ENCODE results near the gene FER. TPM values are rescaled to one million over a fixed set of nuclear protein-coding genes. Genes with fewer than 3 reads are reported as not detected.

FER gene
- polyA plus RNA-seq, 1 of the 3 experiments (the other 2 are of a cell fraction) = 1.8 TPM

DNA sequence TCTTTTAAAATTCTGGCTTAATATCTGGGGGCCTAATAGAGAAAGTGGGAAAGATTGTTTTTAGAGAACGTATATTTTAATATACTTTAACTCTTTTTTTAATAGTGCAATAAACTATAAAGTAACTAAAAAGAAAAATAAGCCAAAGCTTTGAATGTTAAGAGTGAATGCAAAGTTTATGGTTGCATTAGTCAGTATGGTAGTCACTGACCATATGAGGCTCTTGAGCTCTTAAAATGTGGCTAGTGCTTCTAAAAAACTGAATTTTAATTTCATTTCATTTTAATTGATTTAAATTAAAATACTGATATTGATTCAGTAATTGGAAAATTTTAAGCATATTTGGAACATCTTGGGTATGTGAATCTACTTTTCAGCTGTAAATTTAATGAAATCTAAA, 351.4 kb downstream of the FER start (continued):
- TF ChIP-seq, protein P1, sequence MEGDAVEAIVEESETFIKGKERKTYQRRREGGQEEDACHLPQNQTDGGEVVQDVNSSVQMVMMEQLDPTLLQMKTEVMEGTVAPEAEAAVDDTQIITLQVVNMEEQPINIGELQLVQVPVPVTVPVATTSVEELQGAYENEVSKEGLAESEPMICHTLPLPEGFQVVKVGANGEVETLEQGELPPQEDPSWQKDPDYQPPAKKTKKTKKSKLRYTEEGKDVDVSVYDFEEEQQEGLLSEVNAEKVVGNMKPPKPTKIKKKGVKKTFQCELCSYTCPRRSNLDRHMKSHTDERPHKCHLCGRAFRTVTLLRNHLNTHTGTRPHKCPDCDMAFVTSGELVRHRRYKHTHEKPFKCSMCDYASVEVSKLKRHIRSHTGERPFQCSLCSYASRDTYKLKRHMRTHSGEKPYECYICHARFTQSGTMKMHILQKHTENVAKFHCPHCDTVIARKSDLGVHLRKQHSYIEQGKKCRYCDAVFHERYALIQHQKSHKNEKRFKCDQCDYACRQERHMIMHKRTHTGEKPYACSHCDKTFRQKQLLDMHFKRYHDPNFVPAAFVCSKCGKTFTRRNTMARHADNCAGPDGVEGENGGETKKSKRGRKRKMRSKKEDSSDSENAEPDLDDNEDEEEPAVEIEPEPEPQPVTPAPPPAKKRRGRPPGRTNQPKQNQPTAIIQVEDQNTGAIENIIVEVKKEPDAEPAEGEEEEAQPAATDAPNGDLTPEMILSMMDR (IDR thresholded peaks at IDR 0.05) = no peak
- TF ChIP-seq RCOR1 (IDR thresholded peaks at IDR 0.05; ENCODE audit: low read length) (no peak), ELF1 (IDR thresholded peaks at IDR 0.05) (no peak)

DNA sequence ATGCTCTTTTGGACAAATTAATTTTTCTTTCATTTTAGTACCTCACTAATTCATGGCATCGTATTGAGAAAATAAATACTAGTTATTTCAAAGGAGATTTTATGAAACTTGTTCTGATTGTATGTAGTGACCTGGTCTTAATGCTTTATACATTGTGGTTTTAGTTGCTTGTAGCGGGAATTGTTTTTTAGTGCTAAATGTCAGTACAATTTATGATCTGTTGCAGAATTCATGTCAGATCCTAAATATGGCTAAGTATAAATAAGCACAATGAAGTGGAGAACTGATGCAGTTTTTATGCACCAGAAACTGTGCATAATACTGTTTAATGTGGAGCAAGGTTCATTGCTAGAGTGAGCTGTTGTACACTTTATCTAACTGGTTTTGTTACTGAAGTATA, 353.3 kb downstream of the FER start:
- no peak overlapping the region for H3K4me2 ChIP-seq
- no peaks in the 10 kb centered on the region for H3K9me2 ChIP-seq
- peaks cover 0 to 8% of the 10 kb centered on the region in 2 experiments for H3K36me3 ChIP-seq (replicated peaks in 1 of 2; ENCODE audit: control insufficient read depth in 1 of 2, insufficient read depth in 2 of 2, low read length in 1 of 2)
- no peak for TF ChIP-seq MXI1 (IDR thresholded peaks at IDR 0.05; ENCODE audit: low read depth, low read length)
- no peak for TF ChIP-seq SMC3 (IDR thresholded peaks at IDR 0.05; ENCODE audit: low read depth, low read length)
- TF ChIP-seq, protein P2, sequence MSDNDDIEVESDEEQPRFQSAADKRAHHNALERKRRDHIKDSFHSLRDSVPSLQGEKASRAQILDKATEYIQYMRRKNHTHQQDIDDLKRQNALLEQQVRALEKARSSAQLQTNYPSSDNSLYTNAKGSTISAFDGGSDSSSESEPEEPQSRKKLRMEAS (IDR thresholded peaks at IDR 0.05; ENCODE audit: low read depth) = no peak
- TF ChIP-seq TCF12 (IDR thresholded peaks at IDR 0.05) = no peak
- TF ChIP-seq GATA2 (CRISPR knock-in tag; IDR thresholded peaks at IDR 0.05) = no peak
- ChIA-PET CTCF (interaction anchor here (0.8 kb wide), 1 partner anchor 18 kb away, joined by 3 read pairs; no protein-coding TSS in a partner anchor), POLR2A (no interaction called here)
- no peaks in the 10 kb centered on the region for H4K20me1 ChIP-seq (ENCODE audit: insufficient read depth)
- H3K9me3 ChIP-seq = no peaks in the 10 kb centered on the region
- no peak overlapping the region for H3K9ac ChIP-seq
- peaks cover 18% of the 10 kb centered on the region for H3F3A ChIP-seq (replicated peaks; ENCODE audit: insufficient read depth)
- WGBS (ENCODE audit: low lambda C conversion rate) = 96% methylated on average over 2 of the region's 2 CpGs
- H3K27me3 ChIP-seq (ENCODE audit: insufficient read depth) = no peaks in the 10 kb centered on the region
- H3K79me2 ChIP-seq (ENCODE audit: insufficient read depth) = no peaks in the 10 kb centered on the region; the same call in 1 of the 2 replicates
- no peak for DNase-seq
- H3K4me1 ChIP-seq (ENCODE audit: control insufficient read depth in 1 of 2, insufficient read depth in 2 of 2, low read depth in 1 of 2, low read length in 1 of 2) = peaks cover under 1 to 2% of the 10 kb centered on the region in 2 experiments; a peak in 2 of 4 replicates
- no peak overlapping the region for H2AFZ ChIP-seq (ENCODE audit: low read depth)
- H3K4me3 ChIP-seq (ENCODE audit: low read depth in 2 of 2, low read length in 1 of 2) = no peak overlapping the region
- H3K27ac ChIP-seq (ENCODE audit: low read depth in 2 of 2, low read length in 1 of 2) = no peak overlapping the region

DNA sequence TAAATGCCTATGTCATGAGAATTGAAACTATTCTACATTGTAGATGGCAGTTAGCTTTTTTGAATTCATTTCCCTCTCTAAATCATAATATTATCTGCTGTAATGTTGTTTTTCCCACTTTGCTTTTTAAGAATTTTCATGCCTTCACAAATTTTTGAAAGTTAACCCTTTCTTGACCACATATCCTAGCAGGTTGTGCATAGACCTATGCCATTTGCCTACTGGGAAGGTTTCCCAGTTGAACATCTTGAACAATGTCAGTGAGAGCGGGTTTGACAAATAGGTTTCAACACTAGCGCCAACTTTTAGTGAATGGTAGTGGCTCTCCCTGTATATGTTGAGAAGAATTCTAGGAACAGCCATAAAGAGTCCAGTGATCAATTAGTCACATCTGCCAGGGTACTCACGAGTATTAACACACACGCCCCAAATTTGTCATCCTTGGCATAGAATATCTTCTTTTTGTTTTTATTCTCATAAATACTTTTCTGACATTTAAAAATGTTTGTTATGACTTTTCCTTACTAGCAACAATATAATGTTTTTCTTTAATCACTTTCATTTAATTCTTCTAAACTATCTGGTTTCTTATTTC, 354.5 kb downstream of the FER start:
- Histone ChIP-seq H3K27ac (ENCODE audit: low read depth in 2 of 2, low read length in 1 of 2) (no peak overlapping the region), H3K36me3 (replicated peaks in 1 of 2; ENCODE audit: control insufficient read depth in 1 of 2, insufficient read depth in 2 of 2, low read length in 1 of 2) (peaks cover 0 to 8% of the 10 kb centered on the region in 2 experiments), H3K4me1 (ENCODE audit: control insufficient read depth in 1 of 2, insufficient read depth in 2 of 2, low read depth in 1 of 2, low read length in 1 of 2) (peaks cover 10 to 12% of the 10 kb centered on the region in 2 experiments; a peak in 2 of 4 replicates), H3K9me3 (no peaks in the 10 kb centered on the region), H3K9me2 (no peaks in the 10 kb centered on the region), H4K20me1 (ENCODE audit: insufficient read depth) (no peaks in the 10 kb centered on the region), H2AFZ (ENCODE audit: low read depth) (no peak overlapping the region), H3K9ac (no peak overlapping the region), H3K4me2 (no peak overlapping the region), H3K27me3 (ENCODE audit: insufficient read depth) (no peaks in the 10 kb centered on the region), H3K79me2 (ENCODE audit: insufficient read depth) (no peaks in the 10 kb centered on the region; the same call in 1 of the 2 replicates), H3K4me3 (ENCODE audit: low read depth in 2 of 2, low read length in 1 of 2) (no peak overlapping the region), H3F3A (replicated peaks; ENCODE audit: insufficient read depth) (peaks cover 30% of the 10 kb centered on the region)
- WGBS (ENCODE audit: low lambda C conversion rate) = 88% methylated on average over 4 of the region's 4 CpGs
- DNase-seq = no peak
- POLR2A ChIA-PET = no interaction called here
- TF ChIP-seq POLR2AphosphoS5 (IDR thresholded peaks at IDR 0.05; ENCODE audit: low read depth, low read length) (no peak), RFX5 (IDR thresholded peaks at IDR 0.05; ENCODE audit: low read length) (no peak), EZH2phosphoT487 (IDR thresholded peaks at IDR 0.05; ENCODE audit: borderline replicate concordance, low read depth) (no peak), FOXM1 (IDR thresholded peaks at IDR 0.05; ENCODE audit: low read depth) (no peak), RCOR1 (IDR thresholded peaks at IDR 0.05; ENCODE audit: low read length) (no peak), GABPA (IDR thresholded peaks at IDR 0.05; ENCODE audit: low read depth) (no peak), EP300 (IDR thresholded peaks at IDR 0.05; ENCODE audit: borderline replicate concordance in 1 of 2, low read depth in 1 of 2, low read length in 1 of 2) (no peak), MEF2A (IDR thresholded peaks at IDR 0.05; ENCODE audit: borderline replicate concordance, low read depth) (no peak)
- TF ChIP-seq, protein P3, sequence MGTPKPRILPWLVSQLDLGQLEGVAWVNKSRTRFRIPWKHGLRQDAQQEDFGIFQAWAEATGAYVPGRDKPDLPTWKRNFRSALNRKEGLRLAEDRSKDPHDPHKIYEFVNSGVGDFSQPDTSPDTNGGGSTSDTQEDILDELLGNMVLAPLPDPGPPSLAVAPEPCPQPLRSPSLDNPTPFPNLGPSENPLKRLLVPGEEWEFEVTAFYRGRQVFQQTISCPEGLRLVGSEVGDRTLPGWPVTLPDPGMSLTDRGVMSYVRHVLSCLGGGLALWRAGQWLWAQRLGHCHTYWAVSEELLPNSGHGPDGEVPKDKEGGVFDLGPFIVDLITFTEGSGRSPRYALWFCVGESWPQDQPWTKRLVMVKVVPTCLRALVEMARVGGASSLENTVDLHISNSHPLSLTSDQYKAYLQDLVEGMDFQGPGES (IDR thresholded peaks at IDR 0.05; ENCODE audit: low read depth, low read length) = no peak
- CTCF ChIA-PET = no interaction called here
